Activated T-cell treated with anti-CD3 and anti-CD28 coated beads for 4 hours (primary cell): Measurements from ENCODE around the gene DMBT1.
"Not testable (repeated sequence)": the region's sequence is repeated elsewhere in the genome, so short reads cannot be mapped to it uniquely, and the experiment has no call there.

Experiments
- DNase-seq: peaks from one replicate; pipeline ENCODE4 v3.0.0-alpha.2; 2020

DMBT1 gene

DNA sequence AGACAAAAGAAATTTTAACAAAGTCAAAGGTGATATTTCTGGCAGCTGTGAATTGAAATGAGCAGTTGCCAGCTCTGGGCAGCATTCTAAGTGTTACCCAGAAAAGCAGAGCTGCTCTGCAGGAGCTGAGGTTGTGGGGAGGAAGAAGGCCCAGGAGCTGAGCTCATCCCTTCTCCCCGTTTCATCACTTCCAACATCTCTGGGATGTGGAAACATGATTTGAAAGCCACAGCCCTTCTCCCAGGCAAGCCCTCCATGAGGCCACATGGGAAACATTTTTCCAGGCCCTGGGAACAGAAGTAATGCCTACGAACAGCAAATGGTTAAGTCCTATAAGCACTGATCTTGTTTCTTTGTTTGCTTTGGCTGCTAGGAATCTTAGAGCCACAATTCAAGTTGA, 10.9 kb upstream of the DMBT1 start:
- DNase-seq = no peak

DNA sequence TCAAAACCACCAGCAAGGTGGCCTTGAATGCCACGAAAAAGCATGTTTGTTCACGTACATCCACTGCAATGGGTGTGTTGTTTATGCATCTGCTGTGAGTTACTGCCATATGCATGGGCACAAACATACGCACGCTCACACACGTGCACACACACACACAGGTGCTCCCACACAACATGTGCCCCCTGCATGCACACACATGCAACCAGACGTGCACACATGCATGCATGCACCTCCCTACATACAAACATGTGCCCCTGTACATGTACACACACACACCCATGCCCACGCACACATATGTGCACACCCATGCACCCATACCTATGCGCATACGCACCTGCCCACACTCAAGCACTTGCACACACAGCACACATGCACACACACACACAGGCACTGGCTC, 10.1 kb upstream of the DMBT1 start:
- DNase-seq = no peak

DNA sequence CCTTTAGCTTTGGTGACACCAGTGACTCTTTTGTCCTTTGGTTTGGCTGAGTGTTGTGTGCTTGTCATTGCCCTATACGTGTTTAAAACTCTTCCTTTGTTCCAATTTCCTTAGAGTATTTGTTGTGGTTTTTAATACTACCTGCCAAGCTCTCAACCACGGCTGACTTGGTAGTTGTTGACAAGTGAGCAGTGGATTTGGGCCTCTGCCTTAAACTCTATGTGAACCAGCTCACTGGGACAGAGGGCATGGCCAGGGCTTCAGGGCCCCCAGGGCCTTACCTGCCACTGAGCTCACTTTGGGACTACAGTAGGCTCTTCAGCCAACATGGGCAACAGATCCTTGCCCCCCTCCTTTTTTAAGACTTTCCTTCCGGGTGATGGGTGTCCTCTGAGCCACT, 9.6 kb upstream of the DMBT1 start:
- no peak for DNase-seq

DNA sequence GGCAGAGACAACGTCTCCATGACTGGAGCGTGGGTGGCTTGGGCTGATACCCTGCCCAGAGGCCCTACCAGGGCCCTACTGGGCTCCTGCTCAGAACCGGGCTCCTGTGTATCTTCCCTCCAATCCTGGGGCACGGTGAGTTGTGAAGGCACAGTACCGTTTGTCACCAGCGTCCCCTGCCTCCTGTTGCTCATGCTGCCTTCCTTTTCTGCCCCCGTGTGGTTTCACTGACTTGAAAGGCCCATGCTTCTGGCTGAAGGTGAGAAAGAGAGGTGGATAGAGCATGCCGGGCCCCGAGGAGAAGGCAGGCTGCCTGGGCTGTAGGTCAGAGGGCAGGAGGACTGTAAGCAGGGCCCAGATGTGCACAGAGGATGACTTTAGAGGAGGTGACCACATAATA, 9.1 kb upstream of the DMBT1 start:
- peak; percentile 33 for DNase-seq

DNA sequence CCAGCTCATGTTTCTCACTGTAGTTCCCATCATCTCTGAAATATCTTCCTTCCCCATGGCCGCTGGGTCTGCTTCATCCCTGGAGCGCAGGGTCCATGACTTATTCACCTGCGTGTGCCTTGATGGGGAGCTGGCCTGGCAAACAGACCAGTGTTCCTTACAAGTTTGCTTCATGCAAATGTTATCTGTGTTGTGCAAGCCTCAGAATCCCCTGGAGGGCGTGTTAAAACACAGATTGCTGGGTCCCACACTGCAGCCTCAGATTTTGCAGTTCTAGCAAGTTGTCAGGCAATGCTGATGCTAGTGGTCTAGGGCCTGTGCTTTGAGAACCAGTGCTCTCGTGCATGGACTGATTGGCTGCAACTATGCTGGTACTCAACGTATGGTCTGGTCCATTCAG, 7.2 kb upstream of the DMBT1 start:
- no peak for DNase-seq

DNA sequence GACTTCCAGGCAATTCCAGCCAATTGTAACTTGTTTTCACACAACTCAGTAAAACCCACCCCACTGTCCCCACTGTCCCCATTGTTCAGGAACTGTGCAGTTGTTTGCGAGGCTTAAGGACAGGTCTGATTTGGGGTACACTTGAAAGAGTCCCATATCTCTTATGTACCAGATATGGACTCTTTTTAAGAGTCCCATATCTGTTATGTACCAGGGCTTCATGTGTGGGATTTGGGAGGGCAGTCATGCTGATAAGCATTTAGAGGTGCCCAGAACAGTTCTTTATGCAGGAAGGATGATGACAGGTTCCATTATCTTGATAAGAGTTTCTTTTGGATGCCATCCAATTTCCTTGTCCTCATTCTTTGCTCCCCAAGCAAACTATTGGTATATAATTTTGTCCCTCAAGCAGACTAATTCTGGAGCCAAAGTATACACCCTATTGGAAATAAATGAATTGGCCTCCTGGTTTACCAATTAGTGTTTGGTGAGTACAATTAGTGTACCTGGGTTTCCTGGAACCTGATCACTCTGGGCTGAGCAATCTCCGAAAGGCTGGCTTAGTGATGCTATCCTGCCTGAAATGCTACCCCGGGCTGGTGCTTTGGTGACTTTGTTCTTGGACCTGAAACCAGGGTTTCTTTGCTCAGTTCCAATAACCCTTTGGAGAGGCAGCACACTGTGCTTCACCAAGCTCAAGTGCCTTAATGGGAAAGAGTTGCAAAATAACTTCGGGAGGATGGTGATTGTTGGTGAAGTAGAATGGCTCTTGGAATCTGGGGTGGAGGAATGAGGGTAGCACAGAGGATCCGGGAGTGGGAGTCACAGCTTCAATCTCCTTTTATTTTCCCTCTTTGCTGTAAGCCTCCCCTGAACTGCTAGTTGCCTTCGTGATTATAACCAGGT, 6.2 kb upstream of the DMBT1 start:
- DNase-seq = no peak

DNA sequence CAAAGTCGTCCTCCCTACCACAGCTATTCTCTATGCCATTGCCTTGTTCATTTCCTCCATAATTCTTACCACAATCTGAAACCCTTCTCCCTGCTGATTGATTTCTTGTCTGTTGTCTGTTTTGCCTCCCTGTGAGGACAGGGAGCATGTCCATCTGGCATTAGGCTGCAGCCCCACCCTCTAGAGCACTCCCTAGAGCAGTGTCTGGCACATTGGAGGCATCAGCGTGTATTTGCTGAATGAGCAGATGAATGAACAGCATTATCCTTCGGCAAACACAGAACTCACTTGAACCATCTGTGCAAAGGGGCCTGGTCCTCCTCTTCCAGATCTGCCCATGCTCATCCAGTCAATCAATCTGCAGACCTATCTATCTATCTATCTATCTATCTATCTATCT, 5.1 kb upstream of the DMBT1 start:
- no peak for DNase-seq

DNA sequence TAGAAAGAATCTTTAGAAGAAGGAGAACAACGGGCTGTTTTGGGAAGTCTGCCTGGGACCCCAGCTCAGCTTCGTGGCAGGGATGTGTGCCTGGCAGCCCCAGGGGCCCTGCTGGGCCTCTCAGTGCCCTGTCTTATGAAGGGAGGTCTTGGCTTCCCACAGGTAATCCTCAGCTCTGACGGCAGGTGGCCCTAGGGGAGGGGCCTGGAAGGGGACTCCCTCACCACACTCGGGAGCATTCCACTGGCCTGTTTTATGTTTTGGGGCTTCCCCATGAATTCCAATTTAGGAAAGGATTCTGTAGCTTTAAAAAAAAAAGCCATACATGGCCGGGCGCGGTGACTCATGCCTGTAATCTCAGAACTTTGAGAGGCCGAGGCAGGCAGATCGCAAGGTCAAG, 3.0 kb upstream of the DMBT1 start:
- no peak for DNase-seq

DNA sequence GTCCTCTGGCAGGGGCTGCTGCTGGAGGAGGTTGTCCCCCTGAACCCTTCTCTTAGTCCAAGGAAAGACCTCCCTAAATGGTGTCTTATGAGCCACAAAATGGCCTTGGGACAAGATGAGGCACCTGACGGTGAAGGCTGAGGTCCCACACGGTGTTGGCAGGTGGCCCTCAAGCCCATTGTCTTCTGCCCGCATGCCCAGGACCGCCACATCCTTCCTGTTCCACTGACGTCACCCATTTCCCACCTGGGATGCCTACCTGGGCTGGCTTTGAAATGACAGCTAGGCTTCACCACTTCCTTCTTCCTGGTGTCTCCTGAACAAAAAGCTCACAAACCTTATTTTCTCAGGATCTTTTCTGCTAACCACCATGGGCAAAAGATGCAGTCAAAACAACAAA, 2.1 kb upstream of the DMBT1 start:
- DNase-seq = no peak

DNA sequence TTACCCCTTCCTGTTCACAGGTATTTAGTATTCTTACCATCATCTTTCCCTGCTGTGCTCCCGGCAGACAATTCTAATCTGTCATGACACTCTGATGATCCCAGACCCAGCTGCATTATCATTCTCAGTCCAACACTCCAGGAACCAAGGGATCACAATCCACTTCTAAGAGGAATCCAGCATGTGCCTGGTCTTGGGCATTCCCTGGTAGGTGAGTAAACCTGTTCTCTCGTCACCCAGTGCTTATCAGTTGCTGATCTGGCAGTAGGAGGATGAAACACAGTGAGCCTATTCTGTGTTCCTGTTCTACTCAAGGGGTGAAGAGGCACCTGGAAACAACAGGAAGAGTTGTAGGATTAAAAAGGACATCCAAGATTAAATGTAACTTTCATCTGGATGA, 1.3 kb upstream of the DMBT1 start:
- no peak for DNase-seq

DNA sequence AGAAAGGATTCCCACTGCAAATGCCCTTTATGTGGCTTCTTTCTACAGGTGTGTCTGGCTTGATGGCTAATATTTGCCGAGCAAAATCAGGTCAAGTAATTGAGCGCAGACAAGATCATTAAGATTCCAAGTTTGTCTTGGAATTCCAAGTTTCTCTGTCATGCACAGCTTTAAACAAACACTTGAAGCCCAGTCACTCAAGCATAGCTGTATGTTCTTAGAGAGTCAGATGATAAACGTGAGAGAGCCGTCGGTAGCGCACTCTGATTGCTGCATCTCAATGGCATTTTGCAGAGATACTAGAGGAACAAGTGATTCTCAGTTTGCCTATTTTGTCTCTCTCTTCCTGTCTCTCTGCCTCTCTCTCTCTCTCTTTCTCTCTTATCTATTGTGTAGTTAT, 658 bp downstream of the DMBT1 start:
- no peak for DNase-seq

DNA sequence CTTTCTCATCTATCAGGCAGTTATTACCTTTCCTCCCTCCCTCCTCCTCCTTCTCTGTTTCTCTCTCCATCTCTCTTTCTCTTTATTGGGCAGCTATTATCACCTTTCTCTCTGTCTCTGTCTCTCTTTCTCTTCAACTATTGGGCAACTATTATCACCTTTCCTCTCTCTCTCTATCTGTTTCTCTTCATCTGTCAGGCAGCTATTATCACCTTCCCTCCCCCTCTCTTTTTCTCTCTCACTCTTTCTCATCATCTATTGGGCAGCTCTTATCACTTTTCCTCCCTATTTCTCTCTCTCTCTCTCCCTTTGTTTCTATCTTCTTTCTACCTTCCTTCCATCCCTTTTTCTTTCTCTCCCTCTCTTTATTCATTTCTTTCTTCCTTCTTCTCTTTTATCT, 1.2 kb downstream of the DMBT1 start:
- no peak for DNase-seq

DNA sequence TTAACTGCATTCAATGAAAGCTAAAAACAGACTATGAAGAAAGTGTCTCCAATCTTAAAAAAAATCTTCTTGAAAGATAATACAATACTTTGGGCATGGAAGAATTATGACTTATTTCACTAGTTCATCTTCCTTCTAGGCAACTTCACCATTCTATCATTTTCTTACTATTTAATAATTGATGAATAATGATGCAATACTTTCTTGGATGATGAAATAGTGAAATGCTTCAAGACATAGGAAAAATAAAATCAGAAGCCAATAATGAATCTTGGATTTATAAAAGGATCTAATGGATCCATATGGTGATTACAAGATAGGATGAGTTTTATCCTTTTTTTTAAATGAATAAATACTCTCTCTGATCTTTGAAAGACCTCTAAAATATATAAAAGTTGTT, 4.4 kb downstream of the DMBT1 start:
- DNase-seq = no peak

DNA sequence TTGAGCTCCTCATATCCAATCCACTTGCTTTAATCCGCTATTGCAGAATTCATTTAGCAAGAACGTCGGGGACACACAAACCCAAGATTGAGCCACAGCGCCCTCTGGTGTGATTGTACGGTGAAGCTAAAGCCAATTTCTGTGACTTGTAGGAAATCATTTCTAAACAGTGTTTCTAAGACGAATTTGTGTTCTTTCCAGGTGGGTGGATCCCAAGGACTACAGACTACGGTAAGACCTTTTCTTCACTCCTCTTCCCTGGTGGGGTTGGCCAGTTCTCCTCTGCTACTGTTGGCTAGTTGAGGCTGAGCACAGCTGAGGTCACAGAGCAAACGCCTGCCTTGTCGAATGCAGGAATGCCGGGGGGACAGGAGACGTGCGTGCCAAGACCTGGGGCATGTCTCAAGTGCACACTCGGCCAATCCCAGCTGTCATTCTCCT, 5.2 kb downstream of the DMBT1 start:
- peak; percentile 64 for DNase-seq

DNA sequence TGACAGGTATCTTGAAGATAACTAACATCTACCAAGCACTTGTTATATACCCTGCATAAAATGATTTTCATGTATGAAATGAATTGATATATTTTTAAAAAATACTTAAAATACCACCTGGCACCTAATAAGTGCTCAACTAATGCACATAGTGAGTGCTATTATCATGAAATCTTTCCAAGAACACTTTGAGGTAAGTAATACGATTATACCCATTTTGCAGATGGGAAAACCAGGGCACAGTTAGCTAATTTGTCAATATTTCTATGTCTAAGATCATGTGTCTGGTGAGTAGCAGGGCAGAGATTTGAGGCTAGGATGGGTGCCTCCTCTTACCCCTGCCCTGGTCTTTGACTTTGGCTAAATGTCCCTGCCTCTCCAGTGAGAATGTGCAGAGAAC, 6.1 kb downstream of the DMBT1 start:
- DNase-seq = no peak

DNA sequence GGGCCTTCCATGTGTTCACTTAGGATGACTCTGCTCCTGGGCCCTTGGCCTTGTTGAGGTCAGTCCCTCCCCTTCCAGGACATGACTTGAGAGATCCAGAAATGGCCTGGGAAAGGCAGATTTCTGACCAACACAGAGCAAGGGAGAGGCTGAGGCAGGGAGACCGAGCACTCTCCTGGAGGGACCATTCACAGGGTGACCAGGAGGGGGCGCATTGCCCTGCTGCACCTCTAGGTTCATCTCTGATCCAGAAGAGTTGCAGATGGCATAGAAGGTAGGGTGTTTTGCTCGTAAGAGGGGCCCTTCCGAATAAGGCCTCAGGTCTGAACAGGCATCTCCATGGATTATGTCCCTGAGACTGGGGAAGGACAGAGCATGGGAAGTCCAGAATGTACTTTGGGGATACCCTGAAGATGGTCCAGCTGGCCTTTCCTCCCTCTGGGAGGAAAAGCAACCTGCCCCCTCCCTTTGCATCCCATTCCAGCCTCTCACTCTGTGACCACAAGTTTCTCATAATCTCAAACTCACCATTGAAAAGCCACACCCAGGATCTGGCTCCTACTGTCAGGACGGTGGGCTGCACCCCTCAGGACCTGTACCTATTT, 6.6 kb downstream of the DMBT1 start:
- DNase-seq = no peak

DNA sequence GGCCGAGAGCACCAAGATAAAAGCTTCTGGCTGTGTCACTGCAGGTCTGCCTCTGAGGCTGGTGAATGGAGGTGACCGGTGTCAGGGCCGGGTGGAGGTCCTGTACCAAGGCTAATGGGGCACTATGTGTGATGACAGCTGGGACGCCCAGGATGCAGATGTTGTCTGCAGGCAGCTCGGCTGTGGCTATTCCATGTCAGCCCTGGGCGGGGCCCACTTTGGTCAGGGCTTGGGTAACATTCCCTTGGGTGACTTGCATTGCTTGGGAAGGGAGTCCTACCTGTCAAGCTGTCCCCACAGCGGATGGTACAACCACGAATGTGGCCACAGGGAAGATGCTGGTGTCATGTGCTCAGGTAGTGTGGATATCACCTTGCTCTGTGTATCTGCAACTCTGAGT, 8.0 kb downstream of the DMBT1 start:
- no peak for DNase-seq

DNA sequence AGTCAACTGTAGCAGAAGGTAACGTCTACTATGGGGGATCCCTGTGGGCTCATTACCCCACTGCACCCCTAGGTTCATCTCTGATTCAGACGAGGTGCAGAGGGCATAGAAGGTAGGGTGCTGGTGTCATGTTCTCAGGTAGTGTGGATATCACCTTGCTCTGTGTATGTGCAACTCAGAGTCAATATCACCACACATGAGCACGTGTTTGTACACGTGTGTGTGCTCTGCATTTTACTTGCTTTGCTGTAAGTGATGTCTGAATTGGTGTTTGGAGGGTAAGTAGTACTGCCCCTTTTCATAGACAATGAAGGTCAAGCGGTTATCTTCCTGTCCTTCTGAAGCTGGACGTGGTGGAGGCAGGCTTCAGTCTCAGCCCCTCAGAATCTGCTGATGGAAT, 10.4 kb downstream of the DMBT1 start:
- no peak for DNase-seq

DNA sequence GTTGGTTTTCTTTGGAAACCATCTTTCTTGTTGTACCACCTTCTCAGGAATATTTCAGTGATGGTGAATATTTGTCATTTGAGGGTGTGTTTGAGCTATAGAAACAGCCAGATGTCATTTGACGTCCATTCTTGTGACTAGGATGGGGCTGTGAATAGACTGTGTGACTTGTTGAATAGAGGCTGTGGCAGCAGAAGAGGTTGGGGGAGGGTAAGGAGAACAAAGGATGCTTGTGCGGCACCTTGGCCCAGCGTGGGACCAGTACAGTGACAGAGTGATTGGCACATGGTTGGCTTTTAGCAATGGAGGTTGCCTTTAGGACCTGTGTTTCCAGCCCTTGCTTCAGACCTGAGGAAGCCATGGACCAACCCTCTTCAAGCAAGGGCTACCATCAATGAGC, 11.3 kb downstream of the DMBT1 start:
- no peak for DNase-seq

DNA sequence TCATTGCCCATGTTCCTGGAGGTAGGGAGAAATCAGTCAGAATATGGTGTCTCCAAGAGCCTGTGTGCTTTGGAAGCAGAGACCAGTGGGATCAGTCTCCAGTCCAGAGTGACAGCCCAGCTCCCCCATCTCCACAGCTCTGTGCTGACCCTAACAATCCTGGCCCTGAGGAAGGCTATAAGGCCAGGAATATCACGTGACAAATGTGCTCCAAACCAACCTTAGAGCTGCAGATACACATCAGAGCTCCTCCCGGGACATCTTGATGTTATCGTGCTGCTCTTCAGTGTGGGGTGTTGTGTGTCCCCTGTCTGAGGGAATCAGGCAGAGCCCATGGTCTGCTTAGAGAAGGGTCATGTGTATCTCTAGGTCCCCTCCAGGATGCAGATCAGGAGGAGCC, 15.2 kb downstream of the DMBT1 start:
- no peak for DNase-seq

DNA sequence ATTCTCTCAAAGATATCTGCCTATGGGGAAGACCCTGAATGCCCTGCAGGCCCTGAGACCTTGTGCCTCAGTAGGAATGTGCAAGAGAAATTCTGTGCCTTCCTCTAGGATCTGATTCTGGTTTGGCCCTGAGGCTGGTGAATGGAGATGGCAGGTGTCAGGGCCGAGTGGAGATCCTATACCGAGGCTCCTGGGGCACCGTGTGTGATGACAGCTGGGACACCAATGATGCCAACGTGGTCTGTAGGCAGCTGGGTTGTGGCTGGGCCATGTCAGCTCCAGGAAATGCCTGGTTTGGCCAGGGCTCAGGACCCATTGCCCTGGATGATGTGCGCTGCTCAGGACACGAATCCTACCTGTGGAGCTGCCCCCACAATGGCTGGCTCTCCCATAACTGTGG, 15.7 kb downstream of the DMBT1 start:
- DNase-seq = no peak

DNA sequence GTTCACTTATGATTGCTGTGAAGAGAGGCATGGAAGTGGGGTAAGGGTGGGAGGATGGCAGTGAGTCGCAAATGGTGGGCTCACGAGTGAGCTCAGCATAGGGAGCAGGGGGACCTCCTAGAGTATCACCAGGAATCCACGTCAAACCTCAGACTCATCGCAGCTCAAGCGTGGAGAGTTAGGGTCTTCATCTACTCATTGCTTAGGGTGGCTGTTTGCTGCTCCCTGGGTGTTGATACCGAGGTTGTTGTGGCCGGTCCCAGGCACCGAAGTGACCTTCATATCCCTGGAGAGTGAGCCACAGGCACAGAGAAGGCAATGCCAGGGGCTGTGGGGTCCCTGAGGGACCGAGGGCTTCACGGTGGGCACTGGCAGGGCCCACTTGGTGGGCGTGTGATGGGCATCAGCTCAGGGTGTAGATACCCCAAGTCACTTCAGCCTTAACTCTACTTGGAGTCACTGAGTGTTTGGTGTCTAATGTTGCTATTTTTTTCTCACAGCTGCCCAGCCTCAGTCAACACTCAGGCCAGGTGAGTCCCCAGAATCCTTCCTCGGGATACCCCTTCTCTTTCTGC, 16.8 kb downstream of the DMBT1 start:
- no peak for DNase-seq

DNA sequence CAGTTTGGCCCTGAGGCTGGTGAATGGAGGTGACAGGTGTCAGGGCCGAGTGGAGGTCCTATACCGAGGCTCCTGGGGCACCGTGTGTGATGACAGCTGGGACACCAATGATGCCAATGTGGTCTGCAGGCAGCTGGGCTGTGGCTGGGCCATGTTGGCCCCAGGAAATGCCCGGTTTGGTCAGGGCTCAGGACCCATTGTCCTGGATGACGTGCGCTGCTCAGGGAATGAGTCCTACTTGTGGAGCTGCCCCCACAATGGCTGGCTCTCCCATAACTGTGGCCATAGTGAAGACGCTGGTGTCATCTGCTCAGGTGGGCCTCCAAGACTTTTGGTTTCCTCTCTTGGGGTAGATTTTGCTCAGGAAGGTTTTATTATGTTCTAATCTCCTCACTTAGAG, 25.5 kb downstream of the DMBT1 start:
- DNase-seq = not testable (repeated sequence)

DNA sequence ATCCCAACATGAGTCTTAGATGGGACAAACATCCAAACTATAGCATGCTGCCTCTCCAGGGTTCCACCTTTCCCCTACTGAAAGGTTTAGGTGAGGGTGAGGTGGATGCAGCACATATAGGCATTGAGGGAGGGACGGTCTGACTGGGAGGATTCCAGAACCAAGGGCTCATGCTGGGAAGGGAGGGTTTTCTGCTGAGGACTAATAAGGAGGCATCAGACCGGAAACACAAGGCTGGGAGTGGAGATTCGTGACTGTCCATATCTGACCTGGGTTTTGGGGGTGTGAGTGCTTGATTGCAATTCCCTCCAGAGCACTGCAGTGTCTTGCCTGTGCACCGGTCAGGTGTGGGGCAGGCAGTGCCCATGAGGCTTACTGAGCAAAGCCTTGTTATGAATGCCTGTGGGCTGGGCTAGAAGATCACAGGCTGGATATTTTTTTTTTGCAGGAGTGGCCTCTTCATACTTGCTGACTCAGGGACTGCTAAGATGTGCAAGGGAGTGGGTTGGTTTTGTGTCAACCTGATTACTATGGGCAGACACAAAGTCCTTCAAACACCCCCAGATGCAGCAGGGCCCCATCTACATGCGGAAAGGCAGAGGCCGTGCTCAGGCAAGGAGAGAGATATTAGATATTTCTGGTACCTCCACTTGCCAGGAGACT, 26.7 kb downstream of the DMBT1 start:
- no peak for DNase-seq
